SW 1271 (cell line): Measurements from ENCODE around the gene CGN.

Experiments used
- DNase-seq, 2 experiments: peaks; one replicate each; lab custom pipeline; 2025; lab: John Stamatoyannopoulos, UW

The CGN gene

GRCh38 chr1:151510957-151511635 lies at the start of gene CGN:
Gene CGN, plus strand, starts transcription at chr1:151511387. Its CDS starts 7,133 bp downstream, at chr1:151518520.
- DNase-seq, result peak; percentile 29 to 87

GRCh38 chr1:151461694-151462093 lies 49.5 kb upstream of the CGN start:
- no peak for DNase-seq

GRCh38 chr1:151465026-151465425 lies 46.2 kb upstream of the CGN start:
- no peak for DNase-seq

GRCh38 chr1:151472856-151473731 lies 38.1 kb upstream of the CGN start:
- no peak for DNase-seq

DNA sequence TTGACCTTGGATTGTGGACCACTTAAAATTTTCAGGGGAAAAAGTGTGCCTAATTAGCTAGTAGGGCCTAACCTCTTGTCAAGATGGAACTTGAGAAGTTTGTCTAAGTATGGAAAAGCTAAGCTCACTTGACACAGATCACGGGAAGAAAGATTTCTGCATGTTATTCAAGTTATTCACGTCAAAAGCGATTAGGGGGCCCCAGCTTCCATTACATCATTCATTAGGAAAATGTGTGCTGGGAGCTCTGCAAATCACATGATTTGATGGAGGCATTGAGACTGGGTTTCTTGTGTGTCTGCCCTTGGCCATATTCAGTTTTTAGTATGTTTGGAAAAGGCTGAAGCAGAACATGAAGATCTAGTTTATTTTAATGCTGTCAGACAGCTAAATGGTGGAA lies 36.4 kb upstream of the CGN start:
- no peak for DNase-seq

GRCh38 chr1:151475175-151475574 lies 36.0 kb upstream of the CGN start:
- DNase-seq, result no peak

GRCh38 chr1:151476083-151476482 lies 35.1 kb upstream of the CGN start:
- no peak for DNase-seq

- DNase-seq, result no peak
Observed at GRCh38 chr1:151477066-151477465, 34.1 kb upstream of the CGN start.

GRCh38 chr1:151478140-151478812 lies 32.9 kb upstream of the CGN start:
- no peak for DNase-seq

GRCh38 chr1:151478923-151479322 lies 32.3 kb upstream of the CGN start:
- no peak for DNase-seq

DNA sequence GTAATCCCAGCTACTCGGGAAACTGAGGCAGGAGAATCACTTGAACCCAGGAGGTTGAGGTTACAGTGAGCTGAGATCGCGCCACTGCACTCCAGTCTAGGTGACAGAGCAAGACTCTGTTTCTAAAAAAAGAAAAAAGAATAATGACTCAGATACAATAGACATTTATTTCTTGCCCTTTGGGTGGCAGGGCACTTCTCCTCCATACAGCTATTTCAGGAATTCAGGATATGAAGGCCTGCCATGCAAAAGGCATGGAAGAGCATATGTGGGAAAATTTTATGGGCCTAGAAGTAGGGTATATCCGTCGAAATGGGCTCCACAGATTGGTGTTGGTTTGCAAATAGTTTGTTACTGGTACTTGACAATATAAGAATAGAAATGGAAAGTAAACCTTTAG lies 31.7 kb upstream of the CGN start:
- DNase-seq, result peak in 1 of 2 experiments; percentile 17

- DNase-seq, result no peak
Observed at GRCh38 chr1:151482017-151482416, 29.2 kb upstream of the CGN start.

- no peak for DNase-seq
Observed at GRCh38 chr1:151485685-151486255, 25.4 kb upstream of the CGN start.

DNA sequence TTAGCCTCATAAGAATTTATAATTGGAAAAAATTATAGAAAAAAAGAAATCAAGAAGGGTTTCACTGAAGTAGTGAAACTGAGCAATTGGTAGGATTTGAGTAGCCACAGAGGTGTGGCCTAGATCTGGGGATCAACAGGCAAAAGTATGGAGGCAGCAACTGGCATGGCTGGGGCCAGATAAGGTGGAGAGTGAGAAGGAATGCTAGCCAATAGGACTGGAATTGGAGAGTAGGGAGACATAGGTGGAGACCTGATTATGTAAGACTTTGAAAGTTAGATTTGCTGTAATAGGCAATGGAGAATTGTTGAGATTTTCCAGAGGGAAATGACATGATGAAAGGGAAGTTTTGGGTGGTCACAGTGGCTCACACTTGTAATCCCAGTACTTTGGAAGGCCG lies 24.6 kb upstream of the CGN start:
- DNase-seq, result no peak

- no peak for DNase-seq
Observed at GRCh38 chr1:151491641-151492040, 19.5 kb upstream of the CGN start.

DNA sequence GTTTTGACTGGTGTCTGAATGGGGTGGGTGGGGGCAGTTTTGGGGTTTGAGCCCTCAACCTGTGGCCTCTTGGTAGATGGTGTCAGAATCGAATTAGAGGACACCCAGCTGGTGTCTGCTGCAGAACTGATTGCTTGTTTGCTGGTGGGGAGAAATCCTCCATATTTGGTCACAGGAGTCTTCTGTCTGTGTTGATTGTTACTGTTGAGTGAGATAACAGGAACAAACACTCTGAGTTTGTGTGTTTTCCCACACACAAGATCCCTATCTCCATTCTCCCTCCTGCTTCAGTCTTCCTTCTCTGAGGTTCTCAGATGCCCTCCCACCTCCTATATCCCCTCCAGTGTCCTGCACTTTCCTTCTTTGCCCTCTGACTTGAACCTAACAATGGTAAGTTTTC lies 19.1 kb upstream of the CGN start:
- DNase-seq, result no peak

DNA sequence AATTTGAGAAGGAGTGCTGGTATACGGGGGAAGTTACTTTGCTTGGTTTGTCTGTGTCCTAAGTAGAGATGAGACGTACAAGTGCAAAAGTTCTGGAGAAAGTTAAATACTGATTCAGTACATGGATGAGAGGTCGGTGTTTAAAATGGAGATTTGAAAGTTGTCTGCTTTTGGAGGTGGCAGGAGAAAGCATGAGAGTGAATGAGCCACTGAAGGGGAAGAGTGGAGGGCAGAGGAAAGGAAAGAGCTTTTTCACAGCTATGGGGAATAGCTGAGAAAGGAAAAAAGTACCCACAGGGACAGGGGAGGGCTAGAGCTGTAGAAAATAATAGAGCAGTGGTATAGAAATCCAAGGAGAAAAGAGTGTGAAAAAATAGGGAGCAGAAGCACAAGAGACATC lies 18.1 kb upstream of the CGN start:
- DNase-seq, result no peak

- DNase-seq, result peak in 1 of 2 experiments; percentile 72
Observed at GRCh38 chr1:151494741-151495281, 16.4 kb upstream of the CGN start.

- no peak for DNase-seq
Observed at GRCh38 chr1:151495316-151495715, 15.9 kb upstream of the CGN start.

GRCh38 chr1:151499365-151499764 lies 11.8 kb upstream of the CGN start:
- no peak for DNase-seq

DNA sequence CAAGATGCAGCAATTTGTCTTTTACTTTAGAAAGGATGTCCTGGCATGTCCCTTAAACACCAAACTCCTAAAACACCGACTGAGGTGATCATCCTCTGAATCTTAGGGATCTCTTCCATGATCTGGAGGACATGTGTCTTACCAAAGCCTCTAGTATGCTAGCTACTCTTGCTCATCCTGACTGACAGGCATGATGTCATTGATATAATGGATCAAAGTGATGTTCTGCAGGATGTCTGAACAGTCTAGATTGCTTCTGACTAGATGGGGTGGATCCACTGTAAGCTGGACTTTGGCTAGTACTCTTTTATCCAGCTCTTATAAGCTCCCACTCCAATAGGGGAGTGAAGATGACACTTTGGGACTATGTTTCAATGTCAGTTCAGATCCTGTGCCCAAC lies 11.3 kb upstream of the CGN start:
- DNase-seq, result no peak

- DNase-seq, result peak in 1 of 2 experiments; percentile 12
Observed at GRCh38 chr1:151501474-151501873, 9.7 kb upstream of the CGN start.
